Activated CD8-positive, alpha-beta memory T cell treated with anti-CD3 and anti-CD28 coated beads, Interleukin-2, amount 50 U/mL, for 24 hours (primary cell): Measurements from ENCODE around the gene SEPTIN7.

ENCODE experiments used
- DNase-seq: peaks from one replicate; pipeline ENCODE4 v3.0.0-alpha.2; 2020; ENCODE audit errors: extremely low read depth

The SEPTIN7 gene

GRCh38 chr7:35831208-35831607, 30.4 kb downstream of the SEPTIN7 start:
- no peak for DNase-seq

- no peak for DNase-seq
These were observed 39.3 kb downstream of the SEPTIN7 start for GRCh38 chr7:35839860-35840854.

GRCh38 chr7:35846816-35847412, 46.1 kb downstream of the SEPTIN7 start:
- no peak for DNase-seq

GRCh38 chr7:35848725-35849124, 47.9 kb downstream of the SEPTIN7 start:
- no peak for DNase-seq

GRCh38 chr7:35849158-35849831, 48.4 kb downstream of the SEPTIN7 start:
- DNase-seq, result no peak

- DNase-seq, result no peak
These were observed 49.1 kb downstream of the SEPTIN7 start for GRCh38 chr7:35849954-35850353.
